ENCODE measurements around the gene SMYD3.

Gene SMYD3

DNA sequence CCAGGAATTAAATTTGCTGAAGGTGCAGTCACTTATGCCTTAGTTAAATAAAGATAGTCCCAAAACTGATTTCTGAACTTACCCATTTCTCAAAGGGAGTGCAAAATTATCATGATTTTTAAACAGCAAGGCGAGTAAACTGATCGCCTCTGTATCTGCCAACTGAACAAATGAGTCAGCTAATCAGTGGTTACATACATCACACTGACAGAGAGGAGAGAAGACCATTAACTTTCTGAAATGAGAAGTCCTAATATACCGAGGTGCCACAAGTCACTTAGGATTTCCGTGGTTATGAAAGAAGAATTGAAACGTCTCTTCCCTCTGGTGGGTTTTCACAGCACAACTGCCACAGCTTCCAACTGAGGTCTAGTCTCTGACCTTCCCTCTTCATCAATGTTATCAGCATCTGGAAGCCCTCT, 400.7 kb downstream of the SMYD3 start:
- Histone ChIP-seq H3K27me3 (ENCODE audit: control insufficient read depth in 5 of 5, insufficient read depth in 4 of 5, low read length in 5 of 5) (no peaks in the 10 kb centered on the region), H3K9me3 (ENCODE audit: control insufficient read depth in 5 of 5, low read length in 5 of 5) (no peaks in the 10 kb centered on the region), H3K27ac (ENCODE audit: low read depth, low read length) (no peak overlapping the region), H3K4me3 (ENCODE audit: low read depth in 1 of 5, low read length in 5 of 5) (no peak overlapping the region), H3K9ac (ENCODE audit: low read length in 5 of 5) (no peak overlapping the region), H3K4me1 (ENCODE audit: control insufficient read depth in 5 of 5, insufficient read depth in 5 of 5, low read length in 5 of 5) (no peaks in the 10 kb centered on the region), H3K36me3 (ENCODE audit: control insufficient read depth in 5 of 5, insufficient read depth in 5 of 5, low read length in 5 of 5) (no peaks in the 10 kb centered on the region)

DNA sequence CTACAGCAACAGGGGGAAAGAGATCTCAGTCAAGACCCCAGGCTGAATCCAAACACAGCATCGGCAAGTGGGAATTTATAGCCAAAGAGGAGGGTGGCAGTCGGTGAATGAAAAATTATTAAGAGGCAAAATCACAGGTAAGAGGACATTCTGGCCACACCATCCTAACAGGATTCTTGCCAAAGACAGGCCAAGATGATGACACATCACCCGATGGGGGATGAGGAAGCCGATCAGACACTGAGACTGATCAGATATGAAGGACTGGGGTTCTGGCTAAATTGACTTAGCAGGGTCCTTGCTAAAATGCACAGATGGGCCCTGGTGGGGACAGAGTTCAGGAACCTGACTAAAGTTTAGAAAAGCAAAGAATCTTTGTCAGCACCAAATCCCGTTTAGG, 402.2 kb downstream of the SMYD3 start:
- no peak overlapping the region for H3K4me3 ChIP-seq (ENCODE audit: low read depth in 1 of 5, low read length in 5 of 5)

DNA sequence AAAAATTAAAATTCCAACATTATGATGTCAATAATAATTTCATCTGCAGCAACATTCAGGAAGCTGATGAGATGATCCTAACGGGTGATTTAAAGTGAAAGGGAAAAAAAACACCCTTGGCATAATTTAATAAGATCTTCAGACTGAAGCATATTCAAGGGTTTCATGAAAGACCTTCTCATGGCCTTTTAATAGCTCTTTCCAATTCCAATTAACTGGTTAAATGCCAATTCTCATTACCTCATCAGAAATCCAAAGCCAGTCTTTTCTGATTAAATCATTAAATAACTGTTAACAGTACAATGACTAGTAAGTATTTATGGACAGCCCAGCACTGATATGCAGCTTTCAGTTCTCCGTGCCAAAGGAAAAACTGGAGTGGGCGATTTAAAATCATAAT, 407.5 kb downstream of the SMYD3 start:
- H3K4me3 ChIP-seq (ENCODE audit: low read depth in 1 of 5, low read length in 5 of 5), result no peak overlapping the region
- H3K27ac ChIP-seq (ENCODE audit: low read depth, low read length), result no peak overlapping the region
- no peaks in the 10 kb centered on the region for H3K9me3 ChIP-seq (ENCODE audit: control insufficient read depth in 5 of 5, low read length in 5 of 5)
- no peak overlapping the region for H3K9ac ChIP-seq (ENCODE audit: low read length in 5 of 5)
- H3K36me3 ChIP-seq (ENCODE audit: control insufficient read depth in 5 of 5, insufficient read depth in 5 of 5, low read length in 5 of 5), result no peaks in the 10 kb centered on the region
- H3K4me1 ChIP-seq (ENCODE audit: control insufficient read depth in 5 of 5, insufficient read depth in 5 of 5, low read length in 5 of 5), result no peaks in the 10 kb centered on the region
- no peaks in the 10 kb centered on the region for H3K27me3 ChIP-seq (ENCODE audit: control insufficient read depth in 5 of 5, insufficient read depth in 4 of 5, low read length in 5 of 5)

More for the DNA sequence above, 402.2 kb downstream of the SMYD3 start:
- Histone ChIP-seq H3K27me3 (ENCODE audit: control insufficient read depth in 5 of 5, insufficient read depth in 4 of 5, low read length in 5 of 5) (no peaks in the 10 kb centered on the region), H3K9ac (ENCODE audit: low read length in 5 of 5) (no peak overlapping the region), H3K4me1 (ENCODE audit: control insufficient read depth in 5 of 5, insufficient read depth in 5 of 5, low read length in 5 of 5) (no peaks in the 10 kb centered on the region), H3K36me3 (ENCODE audit: control insufficient read depth in 5 of 5, insufficient read depth in 5 of 5, low read length in 5 of 5) (no peaks in the 10 kb centered on the region), H3K27ac (ENCODE audit: low read depth, low read length) (no peak overlapping the region), H3K9me3 (ENCODE audit: control insufficient read depth in 5 of 5, low read length in 5 of 5) (no peaks in the 10 kb centered on the region)

DNA sequence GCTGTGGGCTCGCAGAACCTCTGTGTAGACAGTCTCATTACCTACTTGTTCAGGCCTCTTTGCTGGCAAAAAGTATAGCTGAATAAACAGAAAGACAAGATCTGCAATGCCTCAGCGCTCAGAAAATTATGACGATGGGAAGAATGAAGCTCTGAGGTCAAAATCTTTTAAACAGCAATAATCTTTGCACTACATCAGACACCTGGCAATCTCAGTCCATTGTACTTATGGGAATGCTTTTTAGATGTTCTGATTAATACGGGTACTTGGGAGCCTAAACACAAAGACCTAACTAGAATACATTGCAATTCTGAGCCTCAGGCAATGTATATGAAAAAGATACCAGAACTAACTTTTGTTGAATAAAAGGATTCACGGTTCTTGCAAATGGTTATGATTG, 410.7 kb downstream of the SMYD3 start:
- Histone ChIP-seq H3K4me3 (ENCODE audit: low read depth in 1 of 5, low read length in 5 of 5) (no peak overlapping the region), H3K27me3 (ENCODE audit: control insufficient read depth in 5 of 5, insufficient read depth in 4 of 5, low read length in 5 of 5) (no peaks in the 10 kb centered on the region), H3K27ac (ENCODE audit: low read depth, low read length) (no peak overlapping the region), H3K9me3 (ENCODE audit: control insufficient read depth in 5 of 5, low read length in 5 of 5) (no peaks in the 10 kb centered on the region), H3K9ac (ENCODE audit: low read length in 5 of 5) (no peak overlapping the region), H3K36me3 (ENCODE audit: control insufficient read depth in 5 of 5, insufficient read depth in 5 of 5, low read length in 5 of 5) (no peaks in the 10 kb centered on the region), H3K4me1 (ENCODE audit: control insufficient read depth in 5 of 5, insufficient read depth in 5 of 5, low read length in 5 of 5) (no peaks in the 10 kb centered on the region)

DNA sequence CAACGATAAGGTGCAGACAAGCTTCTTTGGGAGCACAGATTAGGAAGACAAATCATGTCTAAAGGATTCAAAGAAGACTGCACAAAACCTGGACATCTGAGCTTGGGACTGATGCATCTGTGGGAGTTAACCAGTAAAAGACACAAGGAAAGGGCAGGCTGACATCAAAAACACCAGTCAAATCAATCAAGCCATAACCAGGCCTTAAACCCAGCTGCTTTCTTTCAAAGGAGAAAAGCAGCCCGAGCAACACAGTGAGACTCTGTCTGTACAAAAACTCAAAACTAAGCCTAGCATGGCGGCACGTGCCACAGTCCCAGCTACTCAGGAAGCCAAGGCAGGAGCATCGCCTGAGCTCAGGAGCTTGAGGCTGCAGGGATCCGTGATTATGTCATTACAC, 411.6 kb downstream of the SMYD3 start:
- no peaks in the 10 kb centered on the region for H3K9me3 ChIP-seq (ENCODE audit: control insufficient read depth in 5 of 5, low read length in 5 of 5)
- no peaks in the 10 kb centered on the region for H3K36me3 ChIP-seq (ENCODE audit: control insufficient read depth in 5 of 5, insufficient read depth in 5 of 5, low read length in 5 of 5)
- H3K27me3 ChIP-seq (ENCODE audit: control insufficient read depth in 5 of 5, insufficient read depth in 4 of 5, low read length in 5 of 5), result no peaks in the 10 kb centered on the region
- no peak overlapping the region for H3K27ac ChIP-seq (ENCODE audit: low read depth, low read length)
- no peaks in the 10 kb centered on the region for H3K4me1 ChIP-seq (ENCODE audit: control insufficient read depth in 5 of 5, insufficient read depth in 5 of 5, low read length in 5 of 5)
- no peak overlapping the region for H3K4me3 ChIP-seq (ENCODE audit: low read depth in 1 of 5, low read length in 5 of 5)
- H3K9ac ChIP-seq (ENCODE audit: low read length in 5 of 5), result no peak overlapping the region

DNA sequence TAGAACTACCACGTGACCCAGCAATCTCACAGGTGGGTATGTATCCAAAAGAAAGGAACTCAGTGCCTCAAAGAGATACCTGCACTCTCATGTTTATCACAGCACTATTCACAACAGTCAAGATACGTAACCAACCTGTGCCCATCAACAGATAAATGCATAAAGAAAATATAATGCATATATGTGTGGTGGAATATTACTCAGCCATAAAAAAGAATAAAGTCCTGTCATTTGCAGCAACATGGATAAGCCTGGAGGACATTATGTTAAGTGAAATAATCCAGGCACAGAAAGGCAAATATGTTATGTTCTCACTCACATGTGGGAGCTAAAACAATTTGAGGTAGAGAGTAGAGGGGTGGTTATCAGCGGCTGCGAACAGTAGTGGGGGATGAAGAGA, 413.8 kb downstream of the SMYD3 start:
- Histone ChIP-seq H3K27me3 (ENCODE audit: control insufficient read depth in 5 of 5, insufficient read depth in 4 of 5, low read length in 5 of 5) (no peaks in the 10 kb centered on the region), H3K36me3 (ENCODE audit: control insufficient read depth in 5 of 5, insufficient read depth in 5 of 5, low read length in 5 of 5) (no peaks in the 10 kb centered on the region), H3K9ac (ENCODE audit: low read length in 5 of 5) (no peak overlapping the region), H3K9me3 (ENCODE audit: control insufficient read depth in 5 of 5, low read length in 5 of 5) (no peaks in the 10 kb centered on the region), H3K27ac (ENCODE audit: low read depth, low read length) (no peak overlapping the region), H3K4me1 (ENCODE audit: control insufficient read depth in 5 of 5, insufficient read depth in 5 of 5, low read length in 5 of 5) (no peaks in the 10 kb centered on the region), H3K4me3 (ENCODE audit: low read depth in 1 of 5, low read length in 5 of 5) (no peak overlapping the region)

DNA sequence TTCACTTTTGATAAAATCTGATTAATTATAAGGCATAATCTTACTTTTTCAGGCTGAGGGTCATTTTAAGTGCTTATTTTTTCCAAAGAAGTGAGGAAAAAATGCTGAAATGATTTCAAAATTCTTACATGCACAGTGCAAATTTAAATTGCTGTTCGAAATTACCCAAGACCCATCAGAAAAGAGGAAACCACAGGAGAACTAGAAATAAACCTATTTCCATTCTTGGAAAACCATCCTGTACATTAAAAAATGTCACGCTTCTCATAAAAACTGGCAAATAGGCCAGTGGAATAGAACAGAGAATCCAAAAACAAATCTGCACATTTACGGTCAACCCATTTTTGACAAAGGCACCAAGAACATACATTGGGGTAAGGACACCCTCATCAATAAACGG, 414.9 kb downstream of the SMYD3 start:
- Histone ChIP-seq H3K4me3 (ENCODE audit: low read depth in 1 of 5, low read length in 5 of 5) (no peak overlapping the region), H3K36me3 (ENCODE audit: control insufficient read depth in 5 of 5, insufficient read depth in 5 of 5, low read length in 5 of 5) (no peaks in the 10 kb centered on the region), H3K9ac (ENCODE audit: low read length in 5 of 5) (no peak overlapping the region), H3K4me1 (ENCODE audit: control insufficient read depth in 5 of 5, insufficient read depth in 5 of 5, low read length in 5 of 5) (no peaks in the 10 kb centered on the region), H3K9me3 (ENCODE audit: control insufficient read depth in 5 of 5, low read length in 5 of 5) (no peaks in the 10 kb centered on the region), H3K27ac (ENCODE audit: low read depth, low read length) (no peak overlapping the region), H3K27me3 (ENCODE audit: control insufficient read depth in 5 of 5, insufficient read depth in 4 of 5, low read length in 5 of 5) (no peaks in the 10 kb centered on the region)

DNA sequence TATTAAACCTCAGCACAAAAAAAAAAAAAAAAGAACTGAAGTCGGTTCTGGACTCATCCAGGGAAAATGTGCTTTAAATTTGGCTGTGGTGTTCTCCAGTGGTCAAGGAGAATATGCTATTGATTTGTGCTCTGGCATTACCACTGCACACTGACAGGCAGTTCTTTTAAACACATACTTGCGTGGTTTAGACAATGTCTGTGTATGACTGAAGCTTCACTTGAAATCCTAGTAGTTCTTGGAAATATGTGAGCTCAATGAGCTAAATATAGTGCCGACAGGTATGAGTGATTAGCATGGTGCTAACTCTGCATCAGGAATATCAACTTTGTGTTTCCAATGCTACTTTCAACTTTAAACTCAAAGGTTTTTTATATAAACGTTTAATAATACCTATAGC, 415.6 kb downstream of the SMYD3 start:
- Histone ChIP-seq H3K4me3 (ENCODE audit: low read depth in 1 of 5, low read length in 5 of 5) (no peak overlapping the region), H3K9me3 (ENCODE audit: control insufficient read depth in 5 of 5, low read length in 5 of 5) (no peaks in the 10 kb centered on the region), H3K9ac (ENCODE audit: low read length in 5 of 5) (no peak overlapping the region), H3K27ac (ENCODE audit: low read depth, low read length) (no peak overlapping the region), H3K27me3 (ENCODE audit: control insufficient read depth in 5 of 5, insufficient read depth in 4 of 5, low read length in 5 of 5) (no peaks in the 10 kb centered on the region), H3K36me3 (ENCODE audit: control insufficient read depth in 5 of 5, insufficient read depth in 5 of 5, low read length in 5 of 5) (no peaks in the 10 kb centered on the region), H3K4me1 (ENCODE audit: control insufficient read depth in 5 of 5, insufficient read depth in 5 of 5, low read length in 5 of 5) (no peaks in the 10 kb centered on the region)

DNA sequence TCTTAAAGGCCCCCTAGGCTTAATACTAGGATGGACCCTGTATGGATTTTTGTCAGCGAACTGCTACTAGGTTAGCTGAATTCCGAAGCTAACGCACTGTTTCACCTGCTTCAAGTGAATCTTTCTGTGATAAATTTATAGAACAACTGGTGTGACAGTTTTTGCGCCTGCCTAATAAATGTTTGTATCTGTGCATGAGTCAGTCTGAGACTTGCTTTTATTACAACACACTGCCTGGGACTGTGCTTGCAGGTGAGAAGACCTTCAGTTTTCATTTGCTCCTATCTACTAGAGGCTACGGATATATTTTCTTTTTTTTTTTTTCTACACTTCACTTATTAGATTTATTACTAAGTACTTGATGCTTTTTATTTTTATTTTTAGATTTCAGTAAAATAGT, 420.9 kb downstream of the SMYD3 start:
- no peak overlapping the region for H3K4me3 ChIP-seq (ENCODE audit: low read depth in 1 of 5, low read length in 5 of 5)
- no peaks in the 10 kb centered on the region for H3K36me3 ChIP-seq (ENCODE audit: control insufficient read depth in 5 of 5, insufficient read depth in 5 of 5, low read length in 5 of 5)
- no peaks in the 10 kb centered on the region for H3K4me1 ChIP-seq (ENCODE audit: control insufficient read depth in 5 of 5, insufficient read depth in 5 of 5, low read length in 5 of 5)
- no peak overlapping the region for H3K27ac ChIP-seq (ENCODE audit: low read depth, low read length)
- H3K9ac ChIP-seq (ENCODE audit: low read length in 5 of 5), result no peak overlapping the region
- H3K9me3 ChIP-seq (ENCODE audit: control insufficient read depth in 5 of 5, low read length in 5 of 5), result peaks cover 0 to 8% (median 6%) of the 10 kb centered on the region in 5 donors
- no peaks in the 10 kb centered on the region for H3K27me3 ChIP-seq (ENCODE audit: control insufficient read depth in 5 of 5, insufficient read depth in 4 of 5, low read length in 5 of 5)

DNA sequence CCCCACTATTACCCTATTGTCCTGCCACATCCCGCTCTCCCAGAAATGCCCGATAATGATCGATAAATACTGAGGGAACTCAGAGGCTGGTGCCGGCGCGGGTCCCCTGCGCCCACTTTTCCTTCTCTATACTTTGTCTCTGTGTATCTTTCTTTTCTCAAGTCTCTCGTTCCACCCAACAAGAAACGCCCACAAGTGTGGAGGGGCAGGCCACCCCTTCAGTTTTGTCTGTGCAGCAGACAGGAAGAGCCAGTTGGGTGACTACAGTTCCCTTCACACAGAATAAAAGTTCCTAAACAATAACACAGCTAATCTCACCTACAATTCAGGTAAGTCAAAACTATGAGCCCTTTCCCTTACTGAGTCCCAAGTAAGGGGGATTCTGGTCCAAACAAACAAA, 423.7 kb downstream of the SMYD3 start:
- Histone ChIP-seq H3K4me1 (ENCODE audit: control insufficient read depth in 5 of 5, insufficient read depth in 5 of 5, low read length in 5 of 5) (no peaks in the 10 kb centered on the region), H3K36me3 (ENCODE audit: control insufficient read depth in 5 of 5, insufficient read depth in 5 of 5, low read length in 5 of 5) (no peaks in the 10 kb centered on the region), H3K27me3 (ENCODE audit: control insufficient read depth in 5 of 5, insufficient read depth in 4 of 5, low read length in 5 of 5) (no peaks in the 10 kb centered on the region), H3K9me3 (ENCODE audit: control insufficient read depth in 5 of 5, low read length in 5 of 5) (peaks cover 0 to 8% (median 6%) of the 10 kb centered on the region in 5 donors), H3K9ac (ENCODE audit: low read length in 5 of 5) (no peak overlapping the region), H3K27ac (ENCODE audit: low read depth, low read length) (no peak overlapping the region), H3K4me3 (ENCODE audit: low read depth in 1 of 5, low read length in 5 of 5) (no peak overlapping the region)
